ENCODE results near the gene L1CAM. TPM values are rescaled to one million over a fixed set of nuclear protein-coding genes. Genes with fewer than 3 reads are reported as not detected.
A peak's percentile ranks its signal among the peaks of the same experiment; 100 is the strongest.

The L1CAM gene
- total RNA-seq, 5 donors from 2014 or later (not counting 1 experiment from before 2014, with no cell fraction given), result 1.4 to 6.0 (median 4.0) TPM

GRCh38 chrX:153857348-153857903, 28.5 kb downstream of the L1CAM start:
- Histone ChIP-seq H3K27me3 (replicated peaks in 1 of 2; ENCODE audit: control insufficient read depth in 2 of 2, extremely low read depth in 1 of 2, insufficient read depth in 2 of 2, low read length in 1 of 2) (peaks cover 0 to 5% of the 10 kb centered on the region in 2 experiments), H3K36me3 (ENCODE audit: control insufficient read depth in 2 of 2, extremely low read depth in 1 of 2, insufficient read depth in 1 of 2, low read length in 1 of 2) (no peaks in the 10 kb centered on the region), H3K27ac (ENCODE audit: low read length) (no peak overlapping the region), H3K9me3 (no peaks in the 10 kb centered on the region), H3K4me3 (ENCODE audit: control insufficient read depth in 1 of 2, extremely low read depth in 1 of 2, low read length in 1 of 2) (no peak overlapping the region), H3K4me1 (ENCODE audit: control insufficient read depth in 1 of 2, extremely low read depth in 1 of 2, insufficient read depth in 2 of 2, low read length in 2 of 2) (peaks cover 7 to 13% of the 10 kb centered on the region in 2 experiments)
- ChIA-PET CTCF (no interaction called here), POLR2A (no interaction called here)
- no peak for ATAC-seq (replicated peaks in 1 of 4)
- peak in 1 of 35 experiments; percentile 9 for DNase-seq
- Mint-ChIP-seq H3K9me3 (no peaks in the 10 kb centered on the region), H3K4me3 (no peak overlapping the region), H3K27ac (no peak overlapping the region), H3K27me3 (peaks cover 2 to 31% of the 10 kb centered on the region in 2 donors), H3K36me3 (no peaks in the 10 kb centered on the region), H3K4me1 (peaks cover 9 to 13% (median 13%) of the 10 kb centered on the region in 3 donors)
- WGBS (ENCODE audit: insufficient coverage), result 69% methylated on average over 2 of the region's 2 CpGs

GRCh38 chrX:153854702-153855101, 31.3 kb downstream of the L1CAM start:
- ATAC-seq (replicated peaks in 1 of 4) (no peak), DNase-seq (no peak)
- Histone ChIP-seq H3K27ac (ENCODE audit: low read length) (no peak overlapping the region), H3K4me1 (ENCODE audit: control insufficient read depth in 1 of 2, extremely low read depth in 1 of 2, insufficient read depth in 2 of 2, low read length in 2 of 2) (peaks cover 7 to 13% of the 10 kb centered on the region in 2 experiments), H3K36me3 (ENCODE audit: control insufficient read depth in 2 of 2, extremely low read depth in 1 of 2, insufficient read depth in 1 of 2, low read length in 1 of 2) (no peaks in the 10 kb centered on the region), H3K4me3 (ENCODE audit: control insufficient read depth in 1 of 2, extremely low read depth in 1 of 2, low read length in 1 of 2) (no peak overlapping the region), H3K9me3 (no peaks in the 10 kb centered on the region), H3K27me3 (replicated peaks in 1 of 2; ENCODE audit: control insufficient read depth in 2 of 2, extremely low read depth in 1 of 2, insufficient read depth in 2 of 2, low read length in 1 of 2) (peaks cover 0 to 5% of the 10 kb centered on the region in 2 experiments)
- CTCF ChIA-PET, result no interaction called here
- H3K36me3 Mint-ChIP-seq, result no peaks in the 10 kb centered on the region
- POLR2A ChIA-PET, result no interaction called here
- H3K27ac Mint-ChIP-seq, result no peak overlapping the region
- no peak overlapping the region for H3K4me3 Mint-ChIP-seq
- H3K4me1 Mint-ChIP-seq, result peaks cover 9 to 13% (median 13%) of the 10 kb centered on the region in 3 donors
- no CpG with 5 or more reads among the region's 9 CpGs for WGBS (ENCODE audit: insufficient coverage)
- H3K27me3 Mint-ChIP-seq, result peaks cover 5 to 38% of the 10 kb centered on the region in 2 donors
- H3K9me3 Mint-ChIP-seq, result no peaks in the 10 kb centered on the region

GRCh38 chrX:153853902-153854267, 32.1 kb downstream of the L1CAM start:
- Histone ChIP-seq H3K27me3 (replicated peaks in 1 of 2; ENCODE audit: control insufficient read depth in 2 of 2, extremely low read depth in 1 of 2, insufficient read depth in 2 of 2, low read length in 1 of 2) (peaks cover 0 to 5% of the 10 kb centered on the region in 2 experiments), H3K4me3 (ENCODE audit: control insufficient read depth in 1 of 2, extremely low read depth in 1 of 2, low read length in 1 of 2) (no peak overlapping the region), H3K36me3 (ENCODE audit: control insufficient read depth in 2 of 2, extremely low read depth in 1 of 2, insufficient read depth in 1 of 2, low read length in 1 of 2) (no peaks in the 10 kb centered on the region), H3K27ac (ENCODE audit: low read length) (no peak overlapping the region), H3K4me1 (ENCODE audit: control insufficient read depth in 1 of 2, extremely low read depth in 1 of 2, insufficient read depth in 2 of 2, low read length in 2 of 2) (peaks cover 7 to 13% of the 10 kb centered on the region in 2 experiments), H3K9me3 (no peaks in the 10 kb centered on the region)
- DNase-seq (no peak), ATAC-seq (replicated peaks in 1 of 4) (no peak)
- 75% methylated on average over 2 of the region's 3 CpGs for WGBS (ENCODE audit: insufficient coverage)
- Mint-ChIP-seq H3K27ac (no peak overlapping the region), H3K4me1 (peaks cover 9 to 13% (median 13%) of the 10 kb centered on the region in 3 donors), H3K4me3 (no peak overlapping the region), H3K9me3 (no peaks in the 10 kb centered on the region), H3K36me3 (no peaks in the 10 kb centered on the region), H3K27me3 (peaks cover 5 to 32% of the 10 kb centered on the region in 2 donors)
- CTCF ChIA-PET, result interaction anchor here in 1 of 2 donors (0.6 kb wide), 1 partner anchor 18 kb away, joined by 4 read pairs; no protein-coding TSS in a partner anchor
- POLR2A ChIA-PET, result no interaction called here

GRCh38 chrX:153853180-153853901, 32.6 kb downstream of the L1CAM start:
- Histone ChIP-seq H3K4me1 (ENCODE audit: control insufficient read depth in 1 of 2, extremely low read depth in 1 of 2, insufficient read depth in 2 of 2, low read length in 2 of 2) (peaks cover 7 to 13% of the 10 kb centered on the region in 2 experiments), H3K36me3 (ENCODE audit: control insufficient read depth in 2 of 2, extremely low read depth in 1 of 2, insufficient read depth in 1 of 2, low read length in 1 of 2) (no peaks in the 10 kb centered on the region), H3K9me3 (no peaks in the 10 kb centered on the region), H3K27ac (ENCODE audit: low read length) (no peak overlapping the region), H3K27me3 (replicated peaks in 1 of 2; ENCODE audit: control insufficient read depth in 2 of 2, extremely low read depth in 1 of 2, insufficient read depth in 2 of 2, low read length in 1 of 2) (peaks cover 0 to 5% of the 10 kb centered on the region in 2 experiments), H3K4me3 (ENCODE audit: control insufficient read depth in 1 of 2, extremely low read depth in 1 of 2, low read length in 1 of 2) (no peak overlapping the region)
- WGBS (ENCODE audit: insufficient coverage), result no CpG with 5 or more reads among the region's 3 CpGs
- Mint-ChIP-seq H3K27ac (no peak overlapping the region), H3K9me3 (no peaks in the 10 kb centered on the region), H3K27me3 (peaks cover 5 to 32% of the 10 kb centered on the region in 2 donors), H3K4me1 (peaks cover 9 to 13% (median 13%) of the 10 kb centered on the region in 3 donors), H3K4me3 (no peak overlapping the region), H3K36me3 (no peaks in the 10 kb centered on the region)
- DNase-seq (no peak), ATAC-seq (replicated peaks in 1 of 4) (no peak)
- CTCF ChIA-PET, result interaction anchor here (0.6 kb wide), 2 partner anchors 11 to 18 kb away, joined by 4 to 8 read pairs; no protein-coding TSS in a partner anchor
- POLR2A ChIA-PET, result interaction anchor here in 1 of 2 donors (0.5 kb wide), 1 partner anchor 122 kb away, joined by 3 read pairs; no protein-coding TSS in a partner anchor

GRCh38 chrX:153851981-153852380, 34.0 kb downstream of the L1CAM start:
- H3K27ac ChIP-seq (ENCODE audit: low read length), result no peak overlapping the region
- no CpG with 5 or more reads among the region's 3 CpGs for WGBS (ENCODE audit: insufficient coverage)
- ChIA-PET CTCF (interaction anchor here in 1 of 2 donors (0.6 kb wide), 1 partner anchor 313 kb away, joined by 5 read pairs; no protein-coding TSS in a partner anchor), POLR2A (no interaction called here)
- Mint-ChIP-seq H3K27ac (no peak overlapping the region), H3K27me3 (peaks cover 5 to 40% of the 10 kb centered on the region in 2 donors), H3K36me3 (no peaks in the 10 kb centered on the region), H3K4me3 (no peak overlapping the region), H3K4me1 (peaks cover 3 to 7% (median 4%) of the 10 kb centered on the region in 3 donors), H3K9me3 (no peaks in the 10 kb centered on the region)
- ATAC-seq (replicated peaks in 1 of 4) (no peak), DNase-seq (no peak)
- H3K9me3 ChIP-seq, result no peaks in the 10 kb centered on the region
- no peak overlapping the region for H3K4me3 ChIP-seq (ENCODE audit: control insufficient read depth in 1 of 2, extremely low read depth in 1 of 2, low read length in 1 of 2)
- peaks cover 2 to 7% of the 10 kb centered on the region in 2 experiments for H3K4me1 ChIP-seq (ENCODE audit: control insufficient read depth in 1 of 2, extremely low read depth in 1 of 2, insufficient read depth in 2 of 2, low read length in 2 of 2)
- H3K36me3 ChIP-seq (ENCODE audit: control insufficient read depth in 2 of 2, extremely low read depth in 1 of 2, insufficient read depth in 1 of 2, low read length in 1 of 2), result no peaks in the 10 kb centered on the region
- H3K27me3 ChIP-seq (replicated peaks in 1 of 2; ENCODE audit: control insufficient read depth in 2 of 2, extremely low read depth in 1 of 2, insufficient read depth in 2 of 2, low read length in 1 of 2), result peaks cover 3 to 5% of the 10 kb centered on the region in 2 experiments

GRCh38 chrX:153848325-153848724, 37.6 kb downstream of the L1CAM start:
- Histone ChIP-seq H3K9me3 (no peaks in the 10 kb centered on the region), H3K27me3 (replicated peaks in 1 of 2; ENCODE audit: control insufficient read depth in 2 of 2, extremely low read depth in 1 of 2, insufficient read depth in 2 of 2, low read length in 1 of 2) (peaks cover 3 to 9% of the 10 kb centered on the region in 2 experiments), H3K27ac (ENCODE audit: low read length) (no peak overlapping the region), H3K36me3 (ENCODE audit: control insufficient read depth in 2 of 2, extremely low read depth in 1 of 2, insufficient read depth in 1 of 2, low read length in 1 of 2) (no peaks in the 10 kb centered on the region), H3K4me3 (ENCODE audit: control insufficient read depth in 1 of 2, extremely low read depth in 1 of 2, low read length in 1 of 2) (no peak overlapping the region), H3K4me1 (ENCODE audit: control insufficient read depth in 1 of 2, extremely low read depth in 1 of 2, insufficient read depth in 2 of 2, low read length in 2 of 2) (no peaks in the 10 kb centered on the region)
- no CpG with 5 or more reads among the region's 3 CpGs for WGBS (ENCODE audit: insufficient coverage)
- DNase-seq (no peak), ATAC-seq (replicated peaks in 1 of 4) (no peak)
- no peaks in the 10 kb centered on the region for H3K4me1 Mint-ChIP-seq
- ChIA-PET CTCF (no interaction called here), POLR2A (no interaction called here)
- no peak overlapping the region for H3K4me3 Mint-ChIP-seq
- H3K9me3 Mint-ChIP-seq, result no peaks in the 10 kb centered on the region
- no peak overlapping the region for H3K27ac Mint-ChIP-seq
- peaks cover 6 to 31% of the 10 kb centered on the region in 2 donors for H3K27me3 Mint-ChIP-seq
- no peaks in the 10 kb centered on the region for H3K36me3 Mint-ChIP-seq

Measured in T-cell (primary cell).